GM21360 (cell line): Measurements from ENCODE around the gene MRM2.

Experiments
- ATAC-seq: cut with Tn5 transposase; IDR thresholded peaks from one replicate; pipeline ENCODE4 v1.9.1; 2021; ENCODE audit warnings: mild to moderate bottlenecking, moderate library complexity; ENCODE audit not compliant: unreplicated experiment

Gene MRM2

GRCh38 chr7:2249744-2250323 lies 7.8 kb upstream of the MRM2 start:
- ATAC-seq = no peak

- ATAC-seq = no peak
These were observed 7.1 kb upstream of the MRM2 start for GRCh38 chr7:2248984-2249694.

- no peak for ATAC-seq
These were observed 5.4 kb upstream of the MRM2 start for GRCh38 chr7:2247141-2247995.

GRCh38 chr7:2245883-2246675 lies 4.1 kb upstream of the MRM2 start:
- no peak for ATAC-seq

- ATAC-seq = no peak
These were observed 2.5 kb upstream of the MRM2 start for GRCh38 chr7:2244404-2244995.

GRCh38 chr7:2243458-2243857 lies 1.5 kb upstream of the MRM2 start:
- ATAC-seq = no peak

- ATAC-seq = no peak
These were observed 780 bp upstream of the MRM2 start for GRCh38 chr7:2242541-2243429.

GRCh38 chr7:2239242-2239641 lies 2.8 kb downstream of the MRM2 start:
- no peak for ATAC-seq

- ATAC-seq = peak; percentile 57
These were observed 4.8 kb downstream of the MRM2 start for GRCh38 chr7:2237109-2237602.

- ATAC-seq = no peak
These were observed 8.1 kb downstream of the MRM2 start for GRCh38 chr7:2233926-2234325.

GRCh38 chr7:2232766-2233520 lies 9.1 kb downstream of the MRM2 start, which contains the start of gene MAD1L1:
Gene MAD1L1, minus strand, starts transcription at chr7:2232945. Its CDS starts 2,812 bp downstream, at chr7:2230133.
- ATAC-seq = peak; percentile 55

GRCh38 chr7:2231992-2232765 lies 9.8 kb downstream of the MRM2 start:
- peak; percentile 28 for ATAC-seq

GRCh38 chr7:2230882-2231281 lies 11.1 kb downstream of the MRM2 start:
- no peak for ATAC-seq

- ATAC-seq = no peak
These were observed 11.8 kb downstream of the MRM2 start for GRCh38 chr7:2230226-2230625.

GRCh38 chr7:2229467-2229866 lies 12.5 kb downstream of the MRM2 start:
- no peak for ATAC-seq

GRCh38 chr7:2228921-2229320 lies 13.1 kb downstream of the MRM2 start:
- no peak for ATAC-seq

GRCh38 chr7:2227699-2228098 lies 14.3 kb downstream of the MRM2 start:
- ATAC-seq = no peak

- no peak for ATAC-seq
These were observed 16.2 kb downstream of the MRM2 start for GRCh38 chr7:2225830-2226229.
